NCI-H146 (cell line): ENCODE data around the gene SLC5A5.

Source experiments
- DNase-seq: peaks from one replicate; lab custom pipeline; 2025; lab: John Stamatoyannopoulos, UW

Gene SLC5A5

DNA sequence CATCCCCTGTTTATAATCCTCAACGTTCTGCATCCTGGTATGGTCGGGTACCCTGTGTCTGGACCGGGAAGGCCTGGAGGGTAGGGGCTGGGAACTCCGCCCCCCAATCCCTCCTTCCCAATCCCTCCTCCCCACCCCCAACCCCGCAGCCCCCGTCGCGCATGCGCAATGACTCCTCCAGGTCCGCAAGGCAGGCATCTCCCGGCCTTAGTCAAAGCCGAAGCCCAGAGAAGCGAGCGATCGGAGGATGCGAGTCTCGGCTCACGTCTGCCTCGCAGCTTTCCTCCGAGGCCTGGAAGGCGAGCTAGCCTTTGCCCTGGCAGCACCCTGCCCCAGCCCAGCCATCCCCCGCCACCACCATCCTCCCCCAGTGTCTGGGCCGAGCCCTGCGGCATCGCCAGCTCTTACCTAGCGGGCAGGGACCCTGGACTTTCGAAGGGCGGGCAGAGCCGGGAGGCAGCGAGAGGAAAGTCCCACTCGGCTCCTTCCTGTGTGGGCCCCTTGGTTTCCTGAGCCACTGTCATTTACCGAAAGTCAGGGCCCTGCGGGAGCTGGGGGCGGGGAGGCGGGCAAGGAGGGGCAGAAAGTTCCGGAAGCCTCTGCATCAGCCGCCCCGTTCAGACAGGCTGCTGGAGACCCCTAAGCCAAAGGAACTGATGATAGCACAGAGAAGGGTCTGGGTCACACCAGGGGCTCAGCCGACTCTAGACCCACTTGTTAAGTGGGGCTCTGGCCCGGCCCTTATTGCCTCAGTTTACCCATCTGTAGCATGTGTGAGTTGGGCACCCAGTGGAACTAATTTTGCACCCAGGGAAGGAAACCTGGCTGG lies 24.0 kb upstream of the SLC5A5 start, which contains the start of gene JAK3:
TSS of gene JAK3 (minus strand) at position 445 of the 829 bp plus-strand sequence. CDS start 3,565 bp downstream, outside the sequence.
- DNase-seq: peak; percentile 78

DNA sequence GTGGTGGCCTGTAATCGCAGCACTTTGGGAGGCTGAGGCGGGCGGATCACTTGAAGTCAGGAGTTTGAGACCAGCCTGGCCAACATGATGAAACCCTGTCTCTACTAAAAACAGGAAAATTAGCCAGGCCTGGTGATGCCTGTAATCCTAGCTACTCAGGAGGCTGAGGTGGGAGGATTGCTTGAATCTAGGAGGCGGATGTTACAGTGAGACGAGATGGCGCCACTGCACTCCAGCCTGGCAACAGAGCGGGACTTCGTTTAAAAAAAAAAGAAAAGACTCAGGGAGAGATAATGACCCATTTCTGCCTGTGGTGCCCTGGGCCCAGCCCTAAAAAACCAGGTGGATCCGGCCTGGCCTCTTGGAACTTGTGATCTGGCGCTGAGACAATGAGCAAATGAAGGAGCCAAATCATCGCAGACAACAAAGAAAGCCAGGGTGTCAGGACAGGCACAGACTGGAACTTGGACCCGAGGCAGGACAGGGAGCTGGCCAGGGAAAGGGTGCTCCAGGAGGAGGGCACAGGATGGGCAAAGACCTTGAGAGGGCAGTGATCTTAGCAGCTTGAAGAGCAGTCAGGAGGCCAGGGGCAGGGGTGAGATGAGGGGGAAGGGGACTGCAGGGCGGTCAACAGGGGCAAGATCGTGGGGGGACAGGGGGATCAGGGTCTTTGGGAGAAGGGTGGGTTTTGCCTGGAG lies 23.0 kb upstream of the SLC5A5 start:
- DNase-seq: no peak

DNA sequence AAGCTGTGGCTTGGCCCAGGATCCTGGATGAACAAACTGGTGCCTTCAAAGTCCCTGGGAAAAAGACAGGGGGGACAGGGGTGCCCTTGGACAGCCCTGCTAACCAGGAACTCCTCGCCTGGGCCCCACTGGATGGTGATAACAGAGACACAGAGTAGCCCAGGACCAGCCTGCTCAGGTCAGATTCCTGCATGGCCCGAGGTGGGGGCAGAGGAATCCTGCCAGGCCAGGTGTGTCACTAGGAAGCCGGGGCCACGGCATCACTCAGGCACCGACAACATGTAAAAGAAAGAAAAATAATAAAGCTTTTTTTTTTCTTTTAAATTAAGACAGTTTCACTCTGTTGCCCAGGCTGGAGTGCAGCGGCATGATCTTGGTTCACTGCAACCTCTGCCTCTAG lies 17.7 kb upstream of the SLC5A5 start:
- DNase-seq: no peak

DNA sequence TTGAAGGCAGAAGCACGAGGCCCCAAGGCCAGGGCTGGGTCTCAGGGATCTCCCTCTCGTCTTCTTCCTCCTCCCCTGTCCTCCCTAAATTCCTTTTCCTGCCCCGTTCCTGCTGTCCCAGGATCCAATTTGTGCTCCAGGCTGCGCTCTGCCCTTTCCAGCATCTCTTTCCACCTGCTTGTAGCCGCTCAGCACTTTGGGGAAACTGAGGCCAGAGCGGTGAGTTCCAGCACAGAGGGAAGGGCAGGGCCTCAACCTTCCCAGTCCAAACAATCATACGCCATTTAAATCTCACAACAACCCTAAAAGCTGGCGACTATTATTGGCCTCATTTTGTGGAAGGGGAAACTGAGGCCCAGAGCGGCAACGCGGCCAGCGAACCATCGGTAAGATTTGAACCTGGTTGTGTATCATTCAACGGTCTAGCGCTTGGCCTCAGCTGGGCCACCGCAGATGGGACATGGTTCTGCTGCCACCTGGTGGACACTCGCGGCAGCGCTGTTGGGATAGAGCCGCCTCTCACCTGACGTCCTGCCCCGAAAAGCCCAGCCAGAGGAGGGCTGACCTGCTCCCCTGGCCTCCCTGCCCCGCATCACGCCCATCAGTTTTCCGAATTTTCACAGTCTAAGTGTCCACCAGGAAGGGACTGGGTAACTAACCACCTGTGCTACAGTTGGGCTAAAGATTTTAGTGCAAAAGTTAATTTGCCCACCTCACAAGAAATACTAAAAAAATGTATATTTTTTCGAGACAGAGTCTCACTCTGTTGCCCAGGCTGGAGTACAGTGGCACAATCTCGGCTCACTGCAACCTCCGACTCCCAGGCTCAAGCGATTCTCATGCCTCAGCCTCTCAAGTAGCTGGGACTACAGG lies 16.2 kb upstream of the SLC5A5 start:
- peak; percentile 69 for DNase-seq

GRCh38 chr19:17859533-17860330 lies 12.0 kb upstream of the SLC5A5 start, which contains the start of gene RPL18A:
Gene RPL18A (plus strand): TSS chr19:17859910. CDS start chr19:17859957, 47 bp downstream.
- DNase-seq: peak; percentile 100

GRCh38 chr19:17860331-17860992 lies 11.3 kb upstream of the SLC5A5 start:
- DNase-seq: peak; percentile 45

DNA sequence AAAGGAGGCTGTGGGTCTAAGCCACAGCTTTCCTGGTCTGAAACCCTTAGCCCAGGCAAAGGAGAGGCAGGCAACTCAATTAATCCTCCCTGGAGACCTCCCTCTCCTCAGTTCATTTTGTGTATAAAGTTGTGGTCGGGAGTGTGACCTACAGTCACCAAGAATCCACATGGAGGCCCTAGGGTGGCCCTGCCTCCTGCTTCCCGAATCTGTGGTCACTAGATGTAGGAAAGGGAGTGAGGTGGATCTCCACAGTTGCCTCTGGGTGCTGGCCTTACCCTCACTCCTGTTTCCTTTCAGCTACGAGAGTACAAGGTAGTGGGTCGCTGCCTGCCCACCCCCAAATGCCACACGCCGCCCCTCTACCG lies 10.8 kb upstream of the SLC5A5 start:
- no peak for DNase-seq

DNA sequence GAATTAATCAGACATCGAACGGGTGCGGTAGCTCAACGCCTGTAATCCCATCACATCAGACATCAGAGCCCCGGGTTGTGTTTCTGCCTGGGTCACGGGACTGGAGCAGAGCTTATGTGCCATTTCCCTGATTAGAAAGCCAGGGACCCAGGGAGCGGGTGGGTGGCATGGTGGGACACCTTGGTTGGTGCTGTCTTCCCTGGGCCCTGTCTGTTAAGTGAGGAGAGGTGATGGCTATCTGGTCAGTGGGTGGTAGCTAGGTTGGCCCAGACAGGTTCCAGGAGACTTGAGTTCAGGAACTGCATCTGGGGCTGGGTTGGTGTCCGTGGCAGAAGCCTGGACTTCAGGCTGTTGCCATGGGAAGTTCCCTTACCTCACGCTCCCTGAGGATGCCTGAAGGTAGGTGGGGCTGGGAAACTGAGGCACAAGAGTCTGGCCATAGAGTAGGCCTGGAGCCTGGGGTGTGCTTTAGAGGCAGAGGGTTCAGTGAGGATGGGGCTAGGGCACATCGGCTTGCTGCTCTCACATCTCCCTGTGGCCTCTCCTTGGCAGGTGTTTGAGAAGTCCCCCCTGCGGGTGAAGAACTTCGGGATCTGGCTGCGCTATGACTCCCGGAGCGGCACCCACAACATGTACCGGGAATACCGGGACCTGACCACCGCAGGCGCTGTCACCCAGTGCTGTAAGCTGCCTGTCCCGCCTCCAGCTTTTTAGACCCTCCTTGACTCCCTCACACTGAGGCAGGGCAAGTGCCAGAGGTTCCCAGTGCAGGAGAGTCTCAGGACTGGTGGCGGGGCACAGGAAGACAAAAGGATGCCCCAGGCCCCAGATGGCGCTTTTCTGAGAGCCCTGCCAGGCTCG lies 10.0 kb upstream of the SLC5A5 start:
- no peak for DNase-seq

DNA sequence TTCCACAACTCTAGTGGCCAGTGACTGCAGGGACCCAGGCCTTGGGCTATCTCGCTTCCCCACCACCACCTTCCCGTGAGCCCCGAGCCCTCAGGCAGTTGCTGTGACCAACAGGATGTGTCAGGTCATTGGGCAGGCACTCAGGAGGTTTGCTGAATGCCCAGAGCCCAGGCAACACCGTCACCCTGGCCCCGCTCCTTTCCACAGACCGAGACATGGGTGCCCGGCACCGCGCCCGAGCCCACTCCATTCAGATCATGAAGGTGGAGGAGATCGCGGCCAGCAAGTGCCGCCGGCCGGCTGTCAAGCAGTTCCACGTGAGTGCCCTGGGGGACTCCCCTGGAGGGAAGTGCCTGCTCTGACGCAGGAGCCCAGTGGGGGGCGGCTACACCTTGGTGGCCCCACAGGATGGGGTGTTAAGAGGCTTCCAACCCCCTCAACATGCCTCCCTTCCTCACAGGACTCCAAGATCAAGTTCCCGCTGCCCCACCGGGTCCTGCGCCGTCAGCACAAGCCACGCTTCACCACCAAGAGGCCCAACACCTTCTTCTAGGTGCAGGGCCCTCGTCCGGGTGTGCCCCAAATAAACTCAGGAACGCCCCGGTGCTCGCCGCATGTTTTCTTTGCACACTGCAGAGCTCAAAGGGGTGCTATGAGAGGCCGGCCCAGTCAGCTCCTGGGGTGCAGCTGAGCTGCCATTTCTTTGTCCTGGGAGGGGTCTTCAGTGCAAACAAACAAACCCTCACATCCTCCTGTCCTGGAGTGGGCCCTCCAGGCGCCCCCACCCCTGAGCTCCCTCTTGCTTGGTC lies 8.8 kb upstream of the SLC5A5 start:
- no peak for DNase-seq

GRCh38 chr19:17863520-17864182 lies 8.1 kb upstream of the SLC5A5 start:
- DNase-seq: no peak

- DNase-seq: no peak
These were observed 6.1 kb upstream of the SLC5A5 start for GRCh38 chr19:17865364-17866311.

DNA sequence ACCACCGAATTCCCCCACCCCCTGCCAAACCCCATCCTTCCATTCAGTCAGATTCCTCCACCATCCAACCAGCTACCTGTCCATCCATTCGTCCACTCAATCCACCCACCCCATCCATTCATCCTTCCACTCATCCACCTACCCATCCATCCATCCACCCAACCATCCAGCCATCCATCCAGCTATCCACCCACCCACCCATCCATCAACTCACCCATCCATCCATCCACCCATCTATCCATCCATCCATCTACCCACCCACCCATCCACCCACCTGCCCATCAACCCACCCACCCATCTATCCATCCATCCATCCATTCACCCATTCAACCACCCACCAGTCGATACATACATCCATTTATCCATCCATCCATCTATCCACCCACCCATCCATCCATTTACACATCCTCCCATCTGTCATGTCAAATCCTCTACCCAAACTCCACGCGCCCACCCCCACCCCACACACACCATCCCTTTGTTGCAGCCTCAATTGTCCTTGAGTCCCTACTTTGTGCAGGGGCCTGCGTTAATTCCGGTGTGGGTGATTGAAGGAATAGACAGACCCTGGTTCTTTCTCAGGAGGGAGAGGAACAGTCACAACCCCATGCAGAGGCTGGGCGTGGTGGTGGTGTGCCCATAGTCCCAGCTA lies 5.3 kb upstream of the SLC5A5 start:
- no peak for DNase-seq

DNA sequence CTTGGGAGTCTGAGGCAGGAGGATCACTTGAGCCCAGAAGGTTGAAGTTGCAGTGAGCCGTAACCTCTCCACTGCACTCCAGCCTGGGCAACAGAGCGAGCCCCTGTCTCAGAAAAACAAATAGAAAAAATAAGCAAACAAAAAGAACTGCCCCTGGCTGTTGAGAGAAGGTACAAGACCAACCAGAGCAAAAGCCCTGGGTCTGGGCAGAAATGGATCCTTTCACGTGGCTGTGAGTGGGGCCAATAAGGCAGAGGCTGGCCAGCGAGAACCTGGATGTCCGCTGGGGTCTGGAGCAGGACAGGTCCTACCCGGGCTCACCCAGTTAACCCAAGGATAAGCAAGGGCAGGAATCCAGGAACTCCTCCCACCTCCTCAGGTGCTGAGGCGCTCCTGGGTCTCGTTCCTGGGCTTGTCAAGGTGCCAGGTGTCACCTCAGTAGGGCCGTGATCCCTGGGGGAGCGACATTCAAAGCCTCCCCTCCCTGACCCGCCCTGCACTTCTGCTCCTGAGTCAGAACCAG lies 4.7 kb upstream of the SLC5A5 start:
- DNase-seq: no peak

GRCh38 chr19:17868669-17869068 lies 3.1 kb upstream of the SLC5A5 start:
- DNase-seq: no peak

GRCh38 chr19:17869114-17869608 lies 2.6 kb upstream of the SLC5A5 start:
- DNase-seq: no peak
